ENCODE measurements around the gene RPGR. TPM values are rescaled to one million over a fixed set of nuclear protein-coding genes. Genes with fewer than 3 reads are reported as not detected.

RPGR gene
- total and polyA plus RNA-seq, 7 donors: 4.0 to 26.8 (median 9.6) TPM

DNA sequence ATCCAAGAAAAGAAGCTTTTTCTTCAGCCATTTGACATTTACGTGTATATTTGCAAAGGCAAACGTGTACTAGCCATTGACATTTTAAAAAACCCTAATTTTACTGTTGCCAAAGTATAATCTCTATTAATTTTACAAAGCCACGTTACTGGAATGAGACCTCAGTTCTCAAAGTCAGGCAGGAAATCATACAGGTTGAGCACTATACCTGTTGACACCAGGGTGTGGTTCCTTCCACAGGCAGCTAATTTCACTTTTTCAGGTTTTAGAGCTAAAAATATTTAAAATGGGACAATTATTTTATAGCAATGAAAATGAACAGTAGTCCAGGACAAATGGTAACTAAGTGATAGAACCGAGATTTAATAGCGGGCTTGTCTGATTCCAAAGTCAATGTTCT is 6.5 kb downstream of the RPGR start:
- intact Hi-C loops (cut with DNase I): no loop called here
- H3K36me3 ChIP-seq (ENCODE audit: insufficient read depth in 1 of 2, low read depth in 1 of 2): no peaks in the 10 kb centered on the region
- 67 to 92% (median 92%) methylated on average over 5 of the region's 5 CpGs for WGBS, 3 donors
- ATAC-seq (no peak), DNase-seq (no peak)
- H3K4me3 ChIP-seq: no peak overlapping the region
- H3K9me3 ChIP-seq: no peaks in the 10 kb centered on the region
- TF ChIP-seq, protein P1, sequence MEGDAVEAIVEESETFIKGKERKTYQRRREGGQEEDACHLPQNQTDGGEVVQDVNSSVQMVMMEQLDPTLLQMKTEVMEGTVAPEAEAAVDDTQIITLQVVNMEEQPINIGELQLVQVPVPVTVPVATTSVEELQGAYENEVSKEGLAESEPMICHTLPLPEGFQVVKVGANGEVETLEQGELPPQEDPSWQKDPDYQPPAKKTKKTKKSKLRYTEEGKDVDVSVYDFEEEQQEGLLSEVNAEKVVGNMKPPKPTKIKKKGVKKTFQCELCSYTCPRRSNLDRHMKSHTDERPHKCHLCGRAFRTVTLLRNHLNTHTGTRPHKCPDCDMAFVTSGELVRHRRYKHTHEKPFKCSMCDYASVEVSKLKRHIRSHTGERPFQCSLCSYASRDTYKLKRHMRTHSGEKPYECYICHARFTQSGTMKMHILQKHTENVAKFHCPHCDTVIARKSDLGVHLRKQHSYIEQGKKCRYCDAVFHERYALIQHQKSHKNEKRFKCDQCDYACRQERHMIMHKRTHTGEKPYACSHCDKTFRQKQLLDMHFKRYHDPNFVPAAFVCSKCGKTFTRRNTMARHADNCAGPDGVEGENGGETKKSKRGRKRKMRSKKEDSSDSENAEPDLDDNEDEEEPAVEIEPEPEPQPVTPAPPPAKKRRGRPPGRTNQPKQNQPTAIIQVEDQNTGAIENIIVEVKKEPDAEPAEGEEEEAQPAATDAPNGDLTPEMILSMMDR (IDR thresholded peaks at IDR 0.05): no peak
- H3K4me1 ChIP-seq: no peaks in the 10 kb centered on the region
- H3K27ac ChIP-seq: no peak overlapping the region
- H3K27me3 ChIP-seq (ENCODE audit: insufficient read depth in 3 of 3, low read length in 2 of 3): no peaks in the 10 kb centered on the region

DNA sequence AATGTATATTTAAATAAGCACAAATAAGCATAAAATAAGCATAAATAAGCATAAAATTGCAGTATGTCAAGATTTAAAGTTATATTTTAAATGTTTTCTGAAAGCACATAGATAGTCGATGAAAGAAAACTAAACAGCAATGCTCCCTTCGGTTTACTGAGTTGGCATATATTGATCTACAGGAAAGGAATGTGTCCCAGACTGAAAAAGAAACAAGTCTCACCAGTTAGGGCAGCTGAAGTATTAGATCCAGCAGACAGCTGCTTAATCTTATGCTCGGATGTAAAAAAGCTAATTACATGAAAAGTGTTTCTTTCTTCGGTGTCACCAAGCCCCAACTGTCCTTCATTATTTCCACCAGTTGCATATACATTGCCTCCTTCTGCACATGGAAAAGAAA is 8.7 kb downstream of the RPGR start:
- ATAC-seq (no peak), DNase-seq (no peak)
- TF ChIP-seq, protein P1 (IDR thresholded peaks at IDR 0.05): no peak
- H3K27me3 ChIP-seq (ENCODE audit: insufficient read depth in 3 of 3, low read length in 2 of 3): peaks cover 0 to 8% (median 0%) of the 10 kb centered on the region in 3 donors
- no peaks in the 10 kb centered on the region for H3K9me3 ChIP-seq
- H3K4me3 ChIP-seq: no peak overlapping the region
- 44 to 54% (median 47%) methylated on average over 4 of the region's 4 CpGs for WGBS, 3 donors
- H3K36me3 ChIP-seq (ENCODE audit: insufficient read depth in 1 of 2, low read depth in 1 of 2): no peaks in the 10 kb centered on the region
- no peaks in the 10 kb centered on the region for H3K4me1 ChIP-seq
- intact Hi-C loops (cut with DNase I): no loop called here
- no peak overlapping the region for H3K27ac ChIP-seq

DNA sequence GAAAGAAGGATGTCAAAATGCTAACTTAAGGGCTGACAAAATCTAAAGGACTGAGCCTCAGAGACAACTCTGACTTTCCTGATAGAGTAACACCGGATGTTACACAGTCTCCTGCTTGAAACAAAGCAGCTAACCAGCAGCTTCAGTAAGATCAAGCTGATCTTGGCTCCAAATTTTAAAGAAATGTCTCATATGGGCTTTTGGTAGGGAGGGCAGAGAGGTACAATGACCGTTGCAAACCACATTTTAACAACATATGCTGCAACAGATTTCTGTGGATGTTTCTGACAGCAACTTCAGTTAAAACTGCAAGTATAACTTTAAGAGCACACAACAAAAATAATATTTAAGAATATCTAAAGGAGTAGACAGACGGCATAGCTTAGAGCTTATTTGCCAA is 9.1 kb downstream of the RPGR start:
- no peak for ATAC-seq

DNA sequence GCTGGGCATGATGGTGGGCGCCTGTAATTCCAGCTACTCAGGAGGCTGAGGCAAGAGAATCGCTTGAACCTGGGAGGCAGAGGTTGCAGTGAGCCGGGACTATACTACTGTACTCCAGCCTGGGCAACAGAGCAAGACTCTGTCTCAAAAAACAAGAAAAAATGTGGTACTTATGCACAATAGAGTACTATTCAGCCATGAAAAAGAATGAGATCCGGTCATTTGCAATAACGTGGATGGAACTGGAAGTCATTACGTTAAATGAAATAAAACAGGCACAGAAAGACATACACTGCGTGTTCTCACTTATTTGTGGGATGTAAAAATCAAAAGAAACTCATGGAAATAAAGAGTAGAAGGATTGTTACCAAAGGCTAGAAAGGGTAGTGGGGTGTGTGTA is 12.1 kb downstream of the RPGR start:
- Histone ChIP-seq H3K27ac (no peak overlapping the region), H3K9me3 (no peaks in the 10 kb centered on the region), H3K27me3 (ENCODE audit: insufficient read depth in 3 of 3, low read length in 2 of 3) (peaks cover 0 to 8% (median 0%) of the 10 kb centered on the region in 3 donors), H3K4me1 (no peaks in the 10 kb centered on the region), H3K36me3 (ENCODE audit: insufficient read depth in 1 of 2, low read depth in 1 of 2) (no peaks in the 10 kb centered on the region), H3K4me3 (no peak overlapping the region)
- no peak for DNase-seq
- WGBS, 3 donors: 82 to 100% (median 98%) methylated on average over 7 of the region's 7 CpGs
- ATAC-seq: no peak
- intact Hi-C loops (cut with DNase I): no loop called here
- TF ChIP-seq, protein P1 (IDR thresholded peaks at IDR 0.05): no peak

More for the DNA sequence above, 9.1 kb downstream of the RPGR start:
- Histone ChIP-seq H3K27me3 (ENCODE audit: insufficient read depth in 3 of 3, low read length in 2 of 3) (peaks cover 0 to 8% (median 0%) of the 10 kb centered on the region in 3 donors), H3K9me3 (no peaks in the 10 kb centered on the region), H3K4me1 (no peaks in the 10 kb centered on the region), H3K4me3 (no peak overlapping the region), H3K27ac (no peak overlapping the region), H3K36me3 (ENCODE audit: insufficient read depth in 1 of 2, low read depth in 1 of 2) (no peaks in the 10 kb centered on the region)
- no peak for DNase-seq
- TF ChIP-seq, protein P1 (IDR thresholded peaks at IDR 0.05): no peak
- intact Hi-C loops (cut with DNase I): no loop called here
- WGBS, 3 donors: 59 to 75% (median 59%) methylated on average over 3 of the region's 3 CpGs

DNA sequence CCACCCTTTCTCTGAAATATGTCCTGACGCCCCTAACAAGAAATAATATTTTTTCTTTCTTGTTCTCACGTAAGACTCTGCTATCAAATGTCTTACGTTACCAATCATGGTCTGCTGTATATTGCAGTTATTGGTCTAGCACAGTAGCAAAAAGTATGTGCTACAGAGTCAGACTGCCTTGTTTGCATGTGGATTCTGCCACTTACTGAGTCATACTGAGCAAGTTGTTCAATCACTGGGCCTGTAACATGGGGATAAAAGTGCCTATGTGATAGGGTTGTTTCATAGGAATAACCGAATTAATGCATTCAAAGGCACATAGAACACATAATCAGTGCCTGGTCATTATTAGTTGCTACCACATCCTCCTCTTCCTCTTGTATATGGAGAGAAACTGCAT is 14.1 kb downstream of the RPGR start:
- WGBS, 3 donors: 85 to 98% (median 94%) methylated on average over 4 of the region's 4 CpGs
- ATAC-seq (no peak), DNase-seq (no peak)
- H3K4me1 ChIP-seq: no peaks in the 10 kb centered on the region
- peaks cover 0 to 8% (median 0%) of the 10 kb centered on the region in 3 donors for H3K27me3 ChIP-seq (ENCODE audit: insufficient read depth in 3 of 3, low read length in 2 of 3)
- TF ChIP-seq, protein P1 (IDR thresholded peaks at IDR 0.05): no peak
- intact Hi-C loops (cut with DNase I): no loop called here
- no peak overlapping the region for H3K27ac ChIP-seq
- no peaks in the 10 kb centered on the region for H3K36me3 ChIP-seq (ENCODE audit: insufficient read depth in 1 of 2, low read depth in 1 of 2)
- no peak overlapping the region for H3K4me3 ChIP-seq
- H3K9me3 ChIP-seq: no peaks in the 10 kb centered on the region

All from psoas muscle (tissue), 8 donors.